Measurements from ENCODE around the gene CFHR1.

- TF ChIP-seq CTCF (IDR thresholded peaks at IDR 0.05; ENCODE audit: insufficient read depth, low read depth, low read length) (no peak), EZH2 (IDR thresholded peaks at IDR 0.05; ENCODE audit: insufficient read depth, low read length) (no peak)
Observed at GRCh38 chr1:196774175-196774574, 45.4 kb upstream of the CFHR1 start.

Measured in astrocyte (in vitro differentiated cells and primary cell).